CD14-positive monocyte (primary cell): Measurements from ENCODE around the gene ZNF439. TPM values are rescaled to one million over a fixed set of nuclear protein-coding genes. Genes with fewer than 3 reads are reported as not detected.

Source experiments
- DNase-seq, 3 donors: peaks; one replicate each; pipeline ENCODE4 v3.0.0-alpha.2; 2011 to 2022
- H2AFZ ChIP-seq: 2 replicates; pipeline ENCODE4 v1.6.0; 2012; ENCODE audit warnings: mild to moderate bottlenecking, low read depth, low read length, inconsistent platforms; ENCODE audit not compliant: insufficient read depth, poor library complexity, severe bottlenecking
- H3K27ac ChIP-seq, 2 donors: 1 replicate in 1 of 2; 2 replicates in 1 of 2; pipeline ENCODE4 v1.5.1; 2012 to 2013; ENCODE audit warnings: low read length in 2 of 2, control low read depth in 1 of 2, inconsistent platforms in 1 of 2, low read depth in 1 of 2, mild to moderate bottlenecking in 1 of 2
- H3K27me3 ChIP-seq, 2 donors: one replicate each; pipeline versions ENCODE4 v1.6.0 to v1.6.1; 2011 to 2013; ENCODE audit warnings: low read length in 2 of 2; ENCODE audit not compliant: control insufficient read depth in 2 of 2, insufficient read depth in 2 of 2
- H3K36me3 ChIP-seq, 2 donors: replicated peaks in 1 of 2; 1 replicate in 1 of 2; 2 replicates in 1 of 2; pipeline versions ENCODE4 v1.5.1 to v1.6.1; 2012 to 2013; ENCODE audit warnings: low read length in 2 of 2, control low read depth in 1 of 2, inconsistent platforms in 1 of 2, mild to moderate bottlenecking in 1 of 2; ENCODE audit not compliant: insufficient read depth in 2 of 2, control insufficient read depth in 1 of 2
- H3K4me1 ChIP-seq, 2 donors: 1 replicate in 1 of 2; 2 replicates in 1 of 2; pipeline versions ENCODE4 v1.5.1 to v1.6.1; 2012 to 2013; ENCODE audit warnings: low read length in 2 of 2, control low read depth in 1 of 2, inconsistent platforms in 1 of 2, mild to moderate bottlenecking in 1 of 2, moderate library complexity in 1 of 2; ENCODE audit not compliant: insufficient read depth in 2 of 2, control insufficient read depth in 1 of 2
- H3K4me2 ChIP-seq: replicated peaks from 2 replicates; pipeline ENCODE3; 2012; ENCODE audit warnings: low read length, moderate library complexity, mild to moderate bottlenecking; ENCODE audit not compliant: poor library complexity, severe bottlenecking; ENCODE audit errors: extremely low read depth
- H3K4me3 ChIP-seq, 3 experiments: fragments of 200-600 bp in 1 of 3; sonication (generic) in 1 of 3; replicated peaks in 1 of 3; 1 replicate in 2 of 3; 2 replicates in 1 of 3; pipeline ENCODE4 v1.5.1; 2011 to 2013; ENCODE audit warnings: low read length in 3 of 3, mild to moderate bottlenecking in 3 of 3, control low read depth in 2 of 3, low read depth in 2 of 3, inconsistent platforms in 1 of 3, moderate library complexity in 1 of 3
- H3K79me2 ChIP-seq: 2 replicates; pipeline ENCODE4 v1.6.0; 2012; ENCODE audit warnings: mild to moderate bottlenecking, control low read depth, inconsistent platforms, low read length, moderate library complexity; ENCODE audit not compliant: insufficient read depth
- H3K9ac ChIP-seq: 2 replicates; pipeline ENCODE4 v1.6.0; 2017; ENCODE audit warnings: low read length, mild to moderate bottlenecking; ENCODE audit not compliant: insufficient read depth, poor library complexity, severe bottlenecking
- H3K9me3 ChIP-seq, 2 donors: replicated peaks in 1 of 2; 1 replicate in 1 of 2; 2 replicates in 1 of 2; pipeline versions ENCODE4 v1.5.1 to v1.6.1; 2012 to 2013; ENCODE audit warnings: low read length in 2 of 2, control low read depth in 1 of 2; ENCODE audit not compliant: control insufficient read depth in 1 of 2, insufficient read depth in 1 of 2
- H4K20me1 ChIP-seq: 2 replicates; pipeline ENCODE4 v1.6.0; 2012; ENCODE audit warnings: mild to moderate bottlenecking, low read length, control low read depth, moderate library complexity; ENCODE audit not compliant: insufficient read depth
- H3K27ac Mint-ChIP-seq, 7 donors: one replicate each; pipeline ENCODE4 v1.8.0; 2020; ENCODE audit warnings: mild to moderate bottlenecking in 7 of 7, mixed read lengths in 7 of 7, moderate library complexity in 6 of 7, inconsistent platforms in 2 of 7
- H3K27me3 Mint-ChIP-seq, 3 donors: one replicate each; pipeline ENCODE4 v1.8.0; 2021 to 2022; ENCODE audit warnings: low read depth in 3 of 3, mild to moderate bottlenecking in 3 of 3, mixed read lengths in 3 of 3, moderate library complexity in 3 of 3, inconsistent platforms in 1 of 3
- H3K36me3 Mint-ChIP-seq, 2 donors: one replicate each; pipeline ENCODE4 v1.8.0; 2020; ENCODE audit warnings: mixed read lengths in 2 of 2, inconsistent platforms in 1 of 2, mild to moderate bottlenecking in 1 of 2
- H3K4me1 Mint-ChIP-seq: one replicate; pipeline ENCODE4 v1.8.0; 2020; ENCODE audit warnings: mild to moderate bottlenecking, mixed read lengths
- H3K4me3 Mint-ChIP-seq, 2 donors: one replicate each; pipeline ENCODE4 v1.8.0; 2020; ENCODE audit warnings: mild to moderate bottlenecking in 2 of 2, mixed read lengths in 2 of 2, moderate library complexity in 1 of 2
- H3K9me3 Mint-ChIP-seq, 7 donors: one replicate each; pipeline ENCODE4 v1.8.0; 2020 to 2022; ENCODE audit warnings: mixed read lengths in 7 of 7, mild to moderate bottlenecking in 6 of 7, moderate library complexity in 6 of 7, inconsistent platforms in 2 of 7
- CTCF ChIP-seq: fragments of 200-600 bp; IDR thresholded peaks from one replicate; pipeline ENCODE4 v1.8.0; 2022; ENCODE audit warnings: antibody characterized with exemption, mild to moderate bottlenecking
- WGBS: methylation state at CpG from one replicate; pipeline ENCODE4 v1.1.5; 2013; ENCODE audit warnings: missing lambda C conversion rate; ENCODE audit not compliant: insufficient coverage; 5-methylcytosine and 5-hydroxymethylcytosine counted together
- intact Hi-C, 2 donors: fragments of 100-400 bp; cut with micrococcal nuclease; formaldehyde crosslinking; loops; one replicate each; pipeline versions ENCODE4 v1.15.0 to v1.15.1; 2023
- polyA plus RNA-seq, 3 donors: library from polyadenylated mRNA; depleted of rRNA in 1 of 3; unstranded in 2 of 3; stranded (reverse) in 1 of 3; fragments of 300-500 nt in 2 of 3; fragments of >200 nt in 1 of 3; fragmentation: Illumina TruSeq in 2 of 3; gene quantifications; 1 replicate in 2 of 3; 2 replicates in 1 of 3; pipeline ENCODE4 v1.2.3, GENCODE V29; 2012 to 2021

The ZNF439 gene
- polyA plus RNA-seq, 3 donors: 0.31 to 2.1 (median 0.82) TPM

GRCh38 chr19:11814029-11814699, 34.4 kb upstream of the ZNF439 start, which contains the start of gene ZNF440:
Gene ZNF440, plus strand, starts transcription at chr19:11814273. Its CDS starts 175 bp downstream, at chr19:11814448.
- Histone ChIP-seq H3K4me2 (peak within 1 kb of the TSS; percentile 82), H3K79me2 (peaks cover 8% of the 10 kb centered on the region), H3K9ac (peak within 1 kb of the TSS; percentile 79), H3K36me3 (peaks cover 0 to 5% of the 10 kb centered on the region in 2 donors), H3K4me1 (peaks cover 9 to 15% of the 10 kb centered on the region in 2 donors), H4K20me1 (no peaks in the 10 kb centered on the region), H2AFZ (peak within 1 kb of the TSS; percentile 90), H3K27me3 (no peaks in the 10 kb centered on the region), H3K4me3 (peak within 1 kb of the TSS; percentile 71 to 92 (median 84)), H3K9me3 (peaks cover 24 to 40% of the 10 kb centered on the region in 2 donors), H3K27ac (peak within 1 kb of the TSS; percentile 72 to 80)
- Mint-ChIP-seq H3K27ac (peak within 1 kb of the TSS; percentile 81 to 96 (median 89)), H3K4me1 (peaks cover 20% of the 10 kb centered on the region), H3K9me3 (peaks cover 18 to 49% (median 42%) of the 10 kb centered on the region in 7 donors), H3K36me3 (peaks cover 12 to 30% of the 10 kb centered on the region in 2 donors), H3K27me3 (peaks cover 0 to 2% (median 0%) of the 10 kb centered on the region in 3 donors), H3K4me3 (peak within 1 kb of the TSS; percentile 93 to 95)
- TF ChIP-seq CTCF: no peak
- intact Hi-C loops: loop anchor here (1.0 to 10.0 kb wide), 4 partner anchors 15 to 328 kb away; partner anchors contain the start of gene ZNF20 (in 1 of the 2)
- peak; percentile 80 to 89 (median 80) for DNase-seq
- under 1% methylated on average over 49 of the region's 55 CpGs for WGBS

- Histone ChIP-seq H3K36me3 (peaks cover 0 to 10% of the 10 kb centered on the region in 2 donors), H3K27ac (peak overlapping the region in 1 of 2 donors; percentile 80), H3K9me3 (peaks cover 27 to 43% of the 10 kb centered on the region in 2 donors), H3K4me1 (peaks cover 9 to 15% of the 10 kb centered on the region in 2 donors), H3K4me3 (peak overlapping the region; percentile 71 to 92 (median 84)), H3K27me3 (no peaks in the 10 kb centered on the region), H3K9ac (peak overlapping the region; percentile 79), H4K20me1 (no peaks in the 10 kb centered on the region), H3K79me2 (peaks cover 9% of the 10 kb centered on the region), H3K4me2 (peak overlapping the region; percentile 82), H2AFZ (peak overlapping the region; percentile 90)
- Mint-ChIP-seq H3K36me3 (peaks cover 12 to 34% of the 10 kb centered on the region in 2 donors), H3K4me1 (peaks cover 20% of the 10 kb centered on the region), H3K27ac (peak overlapping the region in 5 of 7 donors; percentile 6 to 82 (median 71)), H3K27me3 (peaks cover 0 to 2% (median 0%) of the 10 kb centered on the region in 3 donors), H3K9me3 (peaks cover 18 to 51% (median 39%) of the 10 kb centered on the region in 7 donors), H3K4me3 (peak overlapping the region; percentile 93 to 95)
- intact Hi-C loops: loop anchor here (1.0 to 10.0 kb wide), 4 partner anchors 15 to 328 kb away; partner anchors contain the start of gene ZNF20 (in 1 of the 2)
- DNase-seq: peak in 1 of 3 donors; percentile 3
- no CpG with 5 or more reads among the region's 13 CpGs for WGBS
- TF ChIP-seq CTCF: no peak
Measured at GRCh38 chr19:11814700-11815035, 33.9 kb upstream of the ZNF439 start.
